Osteoblast (primary cell): ENCODE results near the gene BRSK2. TPM values are rescaled to one million over a fixed set of nuclear protein-coding genes. Genes with fewer than 3 reads are reported as not detected.

ENCODE experiments used
- DNase-seq: peaks from one replicate; pipeline ENCODE4 v3.0.0; 2011; ENCODE audit warnings: low spot score, mixed read lengths; ENCODE audit not compliant: insufficient read length; ENCODE audit errors: missing footprints
- H2AFZ ChIP-seq: 2 replicates; pipeline ENCODE4 v1.6.0; 2011; ENCODE audit warnings: mild to moderate bottlenecking, low read length
- H3K27ac ChIP-seq: 2 replicates; pipeline ENCODE4 v1.5.1; 2011; ENCODE audit warnings: mild to moderate bottlenecking, low read depth, low read length, moderate library complexity
- H3K27me3 ChIP-seq: 2 replicates; pipeline ENCODE4 v1.6.0; 2012; ENCODE audit warnings: mild to moderate bottlenecking, control low read depth, inconsistent platforms, low read length, moderate library complexity; ENCODE audit not compliant: insufficient read depth
- H3K36me3 ChIP-seq: 2 replicates; pipeline ENCODE4 v1.5.1; 2011; ENCODE audit warnings: mild to moderate bottlenecking, low read length, control low read depth, moderate library complexity; ENCODE audit not compliant: insufficient read depth
- H3K4me1 ChIP-seq: 2 replicates; pipeline ENCODE4 v1.5.1; 2011; ENCODE audit warnings: mild to moderate bottlenecking, low read length, control low read depth, moderate library complexity; ENCODE audit not compliant: insufficient read depth
- H3K4me2 ChIP-seq: 2 replicates; pipeline ENCODE4 v1.6.0; 2011; ENCODE audit warnings: mild to moderate bottlenecking, low read length; ENCODE audit not compliant: insufficient read depth
- H3K4me3 ChIP-seq: fragments of 200-600 bp; sonication (generic); 3 replicates; pipeline ENCODE4 v1.5.1; 2012; ENCODE audit warnings: mild to moderate bottlenecking, low read length, inconsistent platforms; ENCODE audit not compliant: insufficient read depth
- H3K79me2 ChIP-seq: 2 replicates; pipeline ENCODE4 v1.6.0; 2012; ENCODE audit warnings: mild to moderate bottlenecking, low read length, control low read depth, inconsistent platforms; ENCODE audit not compliant: insufficient read depth
- H3K9me3 ChIP-seq: 2 replicates; pipeline ENCODE4 v1.5.1; 2011; ENCODE audit warnings: low read depth, low read length, control low read depth
- H4K20me1 ChIP-seq: 2 replicates; pipeline ENCODE4 v1.6.0; 2012; ENCODE audit warnings: mild to moderate bottlenecking, low read length, control low read depth; ENCODE audit not compliant: insufficient read depth
- total RNA-seq: library from RNA; depleted of rRNA; stranded (reverse); fragments of >200 nt; gene quantifications from 2 replicates; pipeline ENCODE4 v1.2.3, GENCODE V29; 2012
- TF ChIP-seq, protein P1 (sequence below): IDR thresholded peaks from 2 replicates; pipeline ENCODE4 v1.5.1; 2011; ENCODE audit warnings: mild to moderate bottlenecking, low read depth, low read length, moderate library complexity; ENCODE audit errors: extremely low read depth

BRSK2 gene
- total RNA-seq, 1 donor, result 0.36 TPM

DNA sequence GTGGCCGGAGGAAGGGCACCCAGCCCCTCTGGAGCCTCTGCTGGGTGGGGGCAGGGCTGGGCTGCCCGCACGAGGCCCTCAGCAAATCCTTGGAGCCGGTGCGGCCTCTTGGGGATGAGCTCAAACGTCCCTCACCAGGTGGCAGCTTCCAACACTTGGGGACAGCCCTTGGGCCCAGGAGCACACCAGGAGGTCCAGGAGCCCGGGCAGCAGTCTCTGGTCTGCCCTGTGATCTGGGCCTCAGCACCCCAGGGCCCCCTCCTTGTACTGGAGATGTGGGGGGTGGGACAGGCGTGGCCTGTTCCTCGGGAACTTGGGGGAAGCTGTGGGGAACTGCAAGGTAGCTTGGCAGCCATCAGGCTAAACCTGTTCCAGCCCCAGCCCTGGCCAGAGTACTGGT, 56.9 kb downstream of the BRSK2 start:
- Histone ChIP-seq H3K27ac (no peak overlapping the region), H3K4me3 (no peak overlapping the region), H2AFZ (no peak overlapping the region), H3K4me1 (no peaks in the 10 kb centered on the region), H3K9me3 (no peaks in the 10 kb centered on the region), H3K79me2 (no peaks in the 10 kb centered on the region), H3K27me3 (no peaks in the 10 kb centered on the region), H3K4me2 (no peak overlapping the region), H3K36me3 (no peaks in the 10 kb centered on the region), H4K20me1 (no peaks in the 10 kb centered on the region)
- no peak for DNase-seq
- TF ChIP-seq, protein P1, sequence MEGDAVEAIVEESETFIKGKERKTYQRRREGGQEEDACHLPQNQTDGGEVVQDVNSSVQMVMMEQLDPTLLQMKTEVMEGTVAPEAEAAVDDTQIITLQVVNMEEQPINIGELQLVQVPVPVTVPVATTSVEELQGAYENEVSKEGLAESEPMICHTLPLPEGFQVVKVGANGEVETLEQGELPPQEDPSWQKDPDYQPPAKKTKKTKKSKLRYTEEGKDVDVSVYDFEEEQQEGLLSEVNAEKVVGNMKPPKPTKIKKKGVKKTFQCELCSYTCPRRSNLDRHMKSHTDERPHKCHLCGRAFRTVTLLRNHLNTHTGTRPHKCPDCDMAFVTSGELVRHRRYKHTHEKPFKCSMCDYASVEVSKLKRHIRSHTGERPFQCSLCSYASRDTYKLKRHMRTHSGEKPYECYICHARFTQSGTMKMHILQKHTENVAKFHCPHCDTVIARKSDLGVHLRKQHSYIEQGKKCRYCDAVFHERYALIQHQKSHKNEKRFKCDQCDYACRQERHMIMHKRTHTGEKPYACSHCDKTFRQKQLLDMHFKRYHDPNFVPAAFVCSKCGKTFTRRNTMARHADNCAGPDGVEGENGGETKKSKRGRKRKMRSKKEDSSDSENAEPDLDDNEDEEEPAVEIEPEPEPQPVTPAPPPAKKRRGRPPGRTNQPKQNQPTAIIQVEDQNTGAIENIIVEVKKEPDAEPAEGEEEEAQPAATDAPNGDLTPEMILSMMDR, result no peak

DNA sequence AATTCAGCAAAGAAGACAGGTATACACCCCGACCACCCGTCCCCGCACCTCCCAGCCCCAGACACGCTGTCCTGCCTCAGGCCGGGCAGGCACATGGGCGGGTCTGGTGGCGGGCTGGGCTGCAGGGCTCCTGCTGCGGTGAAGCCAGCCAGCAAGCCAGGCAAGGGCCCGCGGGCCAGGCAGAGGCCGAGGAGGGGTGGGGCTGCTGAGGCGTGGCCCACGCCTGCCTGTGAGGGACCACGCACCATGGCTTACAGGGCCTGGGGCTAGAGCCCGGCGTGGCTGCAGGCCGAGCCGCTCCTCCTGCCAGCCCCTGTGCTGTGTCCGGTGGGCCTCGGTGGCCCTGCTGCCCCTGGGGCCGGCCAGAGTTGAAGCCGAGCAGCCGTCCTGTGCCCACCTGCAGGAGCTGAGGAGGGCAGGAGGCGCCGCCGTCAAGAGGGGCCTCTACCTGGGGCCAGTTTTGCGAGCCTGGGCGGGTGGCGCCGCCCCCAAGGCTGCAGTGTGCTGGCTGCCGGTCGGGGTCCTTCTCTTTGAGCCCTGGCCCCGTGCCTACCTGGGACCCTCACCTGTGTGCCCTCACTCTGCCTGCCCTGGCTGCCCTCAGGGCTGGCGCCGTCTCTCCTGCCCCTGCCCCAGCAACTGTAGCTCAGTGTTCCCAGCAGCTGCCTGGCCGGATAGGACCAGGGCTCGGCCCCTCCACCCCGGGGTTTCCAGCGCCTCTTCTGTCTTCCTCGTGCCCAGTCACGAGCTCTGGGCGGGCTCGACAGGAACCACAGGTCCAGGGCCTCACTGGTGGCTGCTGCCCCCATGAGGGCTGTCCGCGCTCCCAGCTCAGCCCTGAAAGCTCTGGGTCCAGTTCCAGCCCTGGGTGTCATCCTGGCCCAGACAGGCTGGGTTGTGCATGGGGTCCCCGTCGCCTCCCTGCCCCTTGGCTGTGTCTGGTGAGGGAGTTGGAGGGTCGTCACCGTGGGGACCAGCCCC, 58.4 kb downstream of the BRSK2 start:
- peak; percentile 94 for DNase-seq

DNA sequence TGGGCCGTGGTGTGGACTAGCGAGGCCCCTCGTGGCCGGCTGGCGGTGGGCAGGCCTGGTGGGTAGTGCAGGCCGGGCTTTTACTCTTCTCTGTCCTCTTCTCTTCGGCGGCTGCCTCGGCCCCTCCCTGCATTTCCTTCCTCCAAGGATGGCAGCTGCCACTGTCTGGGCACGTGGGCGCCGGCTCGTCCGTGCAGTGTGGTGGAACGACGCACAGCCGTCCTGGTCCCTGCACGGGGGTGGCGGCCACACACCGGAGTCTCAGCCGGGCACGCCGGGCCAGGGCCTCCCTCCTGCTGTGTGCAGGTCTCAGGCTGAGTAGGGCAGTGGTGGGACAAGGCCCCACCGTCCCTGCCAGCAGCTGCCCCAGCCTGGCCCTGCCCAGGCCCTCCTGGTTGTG, 59.1 kb downstream of the BRSK2 start:
- TF ChIP-seq, protein P1, result no peak
- no peak overlapping the region for H3K4me2 ChIP-seq

More for the DNA sequence above, 58.4 kb downstream of the BRSK2 start:
- no peaks in the 10 kb centered on the region for H3K4me1 ChIP-seq
- H2AFZ ChIP-seq, result no peak overlapping the region
- no peak overlapping the region for H3K4me2 ChIP-seq
- H3K27ac ChIP-seq, result no peak overlapping the region
- H4K20me1 ChIP-seq, result no peaks in the 10 kb centered on the region
- H3K4me3 ChIP-seq, result no peak overlapping the region
- no peaks in the 10 kb centered on the region for H3K79me2 ChIP-seq
- no peaks in the 10 kb centered on the region for H3K36me3 ChIP-seq
- TF ChIP-seq, protein P1, result no peak
- H3K27me3 ChIP-seq, result no peaks in the 10 kb centered on the region
- no peaks in the 10 kb centered on the region for H3K9me3 ChIP-seq

GRCh38 chr11:1449490-1450243, 59.9 kb downstream of the BRSK2 start:
- Histone ChIP-seq H3K4me3 (no peak overlapping the region), H3K4me2 (no peak overlapping the region)

More for the DNA sequence above, 59.1 kb downstream of the BRSK2 start:
- Histone ChIP-seq H3K9me3 (no peaks in the 10 kb centered on the region), H3K4me1 (no peaks in the 10 kb centered on the region), H3K27ac (no peak overlapping the region), H3K79me2 (no peaks in the 10 kb centered on the region), H2AFZ (no peak overlapping the region), H3K36me3 (no peaks in the 10 kb centered on the region), H4K20me1 (no peaks in the 10 kb centered on the region), H3K27me3 (no peaks in the 10 kb centered on the region), H3K4me3 (no peak overlapping the region)
- DNase-seq, result peak; percentile 86

More at GRCh38 chr11:1449490-1450243, 59.9 kb downstream of the BRSK2 start:
- H2AFZ ChIP-seq, result no peak overlapping the region
- peak; percentile 85 for DNase-seq
- no peaks in the 10 kb centered on the region for H3K36me3 ChIP-seq
- no peaks in the 10 kb centered on the region for H4K20me1 ChIP-seq
- no peaks in the 10 kb centered on the region for H3K9me3 ChIP-seq
- no peaks in the 10 kb centered on the region for H3K27me3 ChIP-seq
- H3K27ac ChIP-seq, result no peak overlapping the region
- TF ChIP-seq, protein P1, result no peak
- H3K79me2 ChIP-seq, result no peaks in the 10 kb centered on the region
- no peaks in the 10 kb centered on the region for H3K4me1 ChIP-seq
